Astrocyte of the cerebellum (primary cell): ENCODE results near the gene ZXDC.

Experiments
- DNase-seq: peaks from one replicate; pipeline ENCODE4 v3.0.0-alpha.2; 2011; ENCODE audit warnings: low read depth
- H3K4me3 ChIP-seq: 2 replicates; pipeline ENCODE4 v1.5.1; 2011; ENCODE audit warnings: mild to moderate bottlenecking, low read depth, low read length, moderate library complexity
- in situ Hi-C: cut with HindIII; loops from 2 replicates; pipeline ENCODE4 v1.10.0; 2017; ENCODE audit warnings: low sequenced_read_pairs
- TF ChIP-seq, protein P1 (sequence below): IDR thresholded peaks from 2 replicates; pipeline ENCODE4 v1.5.1; 2012; ENCODE audit warnings: low read length, low read depth, moderate library complexity, mild to moderate bottlenecking; ENCODE audit errors: missing control alignments

Gene ZXDC, protein sequence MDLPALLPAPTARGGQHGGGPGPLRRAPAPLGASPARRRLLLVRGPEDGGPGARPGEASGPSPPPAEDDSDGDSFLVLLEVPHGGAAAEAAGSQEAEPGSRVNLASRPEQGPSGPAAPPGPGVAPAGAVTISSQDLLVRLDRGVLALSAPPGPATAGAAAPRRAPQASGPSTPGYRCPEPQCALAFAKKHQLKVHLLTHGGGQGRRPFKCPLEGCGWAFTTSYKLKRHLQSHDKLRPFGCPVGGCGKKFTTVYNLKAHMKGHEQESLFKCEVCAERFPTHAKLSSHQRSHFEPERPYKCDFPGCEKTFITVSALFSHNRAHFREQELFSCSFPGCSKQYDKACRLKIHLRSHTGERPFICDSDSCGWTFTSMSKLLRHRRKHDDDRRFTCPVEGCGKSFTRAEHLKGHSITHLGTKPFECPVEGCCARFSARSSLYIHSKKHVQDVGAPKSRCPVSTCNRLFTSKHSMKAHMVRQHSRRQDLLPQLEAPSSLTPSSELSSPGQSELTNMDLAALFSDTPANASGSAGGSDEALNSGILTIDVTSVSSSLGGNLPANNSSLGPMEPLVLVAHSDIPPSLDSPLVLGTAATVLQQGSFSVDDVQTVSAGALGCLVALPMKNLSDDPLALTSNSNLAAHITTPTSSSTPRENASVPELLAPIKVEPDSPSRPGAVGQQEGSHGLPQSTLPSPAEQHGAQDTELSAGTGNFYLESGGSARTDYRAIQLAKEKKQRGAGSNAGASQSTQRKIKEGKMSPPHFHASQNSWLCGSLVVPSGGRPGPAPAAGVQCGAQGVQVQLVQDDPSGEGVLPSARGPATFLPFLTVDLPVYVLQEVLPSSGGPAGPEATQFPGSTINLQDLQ

DNA sequence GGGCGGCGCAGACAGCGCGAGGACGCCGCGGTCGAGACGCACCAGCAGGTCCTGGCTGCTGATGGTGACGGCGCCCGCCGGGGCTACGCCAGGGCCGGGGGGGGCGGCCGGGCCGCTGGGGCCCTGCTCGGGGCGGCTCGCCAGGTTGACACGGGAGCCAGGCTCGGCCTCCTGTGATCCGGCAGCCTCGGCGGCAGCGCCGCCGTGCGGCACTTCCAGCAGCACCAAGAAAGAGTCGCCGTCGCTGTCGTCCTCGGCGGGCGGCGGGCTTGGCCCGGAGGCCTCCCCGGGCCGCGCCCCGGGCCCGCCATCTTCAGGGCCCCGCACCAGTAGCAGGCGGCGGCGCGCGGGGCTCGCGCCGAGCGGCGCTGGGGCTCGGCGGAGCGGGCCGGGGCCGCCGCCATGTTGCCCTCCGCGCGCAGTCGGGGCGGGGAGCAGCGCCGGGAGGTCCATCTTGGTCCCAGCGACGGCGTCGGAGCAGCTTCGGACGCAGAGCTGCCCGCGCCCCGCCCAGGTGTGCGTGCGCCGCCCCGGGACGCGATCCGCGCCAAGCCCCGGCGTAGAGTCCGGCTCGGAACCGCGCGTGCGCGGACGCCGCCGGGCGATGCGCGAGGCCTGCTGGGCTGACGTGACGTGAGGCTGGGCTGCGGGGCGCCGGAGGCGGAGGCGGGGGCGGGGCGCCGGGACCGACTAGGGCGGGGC is at the start of gene ZXDC:
ZXDC (minus strand) TSS at position 479 of the 702 bp plus-strand sequence; CDS start at position 453, 26 bp downstream.
- in situ Hi-C loops, result no loop called here
- peak within 1 kb of the TSS; percentile 66 for H3K4me3 ChIP-seq
- DNase-seq, result peak; percentile 82
- TF ChIP-seq, protein P1, sequence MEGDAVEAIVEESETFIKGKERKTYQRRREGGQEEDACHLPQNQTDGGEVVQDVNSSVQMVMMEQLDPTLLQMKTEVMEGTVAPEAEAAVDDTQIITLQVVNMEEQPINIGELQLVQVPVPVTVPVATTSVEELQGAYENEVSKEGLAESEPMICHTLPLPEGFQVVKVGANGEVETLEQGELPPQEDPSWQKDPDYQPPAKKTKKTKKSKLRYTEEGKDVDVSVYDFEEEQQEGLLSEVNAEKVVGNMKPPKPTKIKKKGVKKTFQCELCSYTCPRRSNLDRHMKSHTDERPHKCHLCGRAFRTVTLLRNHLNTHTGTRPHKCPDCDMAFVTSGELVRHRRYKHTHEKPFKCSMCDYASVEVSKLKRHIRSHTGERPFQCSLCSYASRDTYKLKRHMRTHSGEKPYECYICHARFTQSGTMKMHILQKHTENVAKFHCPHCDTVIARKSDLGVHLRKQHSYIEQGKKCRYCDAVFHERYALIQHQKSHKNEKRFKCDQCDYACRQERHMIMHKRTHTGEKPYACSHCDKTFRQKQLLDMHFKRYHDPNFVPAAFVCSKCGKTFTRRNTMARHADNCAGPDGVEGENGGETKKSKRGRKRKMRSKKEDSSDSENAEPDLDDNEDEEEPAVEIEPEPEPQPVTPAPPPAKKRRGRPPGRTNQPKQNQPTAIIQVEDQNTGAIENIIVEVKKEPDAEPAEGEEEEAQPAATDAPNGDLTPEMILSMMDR, result peak; percentile 26

GRCh38 chr3:126525091-126525852 is 49.6 kb upstream of the ZXDC start:
- DNase-seq, result no peak
- in situ Hi-C loops, result loop anchor here (10.0 kb wide), 2 partner anchors 150 to 930 kb away; no protein-coding TSS in a partner anchor
- H3K4me3 ChIP-seq, result no peak overlapping the region
- TF ChIP-seq, protein P1, result no peak

GRCh38 chr3:126524429-126524988 is 48.8 kb upstream of the ZXDC start:
- peak overlapping the region; percentile 26 for H3K4me3 ChIP-seq
- in situ Hi-C loops, result loop anchor here (10.0 kb wide), 2 partner anchors 150 to 930 kb away; no protein-coding TSS in a partner anchor
- TF ChIP-seq, protein P1, result no peak
- DNase-seq, result no peak

DNA sequence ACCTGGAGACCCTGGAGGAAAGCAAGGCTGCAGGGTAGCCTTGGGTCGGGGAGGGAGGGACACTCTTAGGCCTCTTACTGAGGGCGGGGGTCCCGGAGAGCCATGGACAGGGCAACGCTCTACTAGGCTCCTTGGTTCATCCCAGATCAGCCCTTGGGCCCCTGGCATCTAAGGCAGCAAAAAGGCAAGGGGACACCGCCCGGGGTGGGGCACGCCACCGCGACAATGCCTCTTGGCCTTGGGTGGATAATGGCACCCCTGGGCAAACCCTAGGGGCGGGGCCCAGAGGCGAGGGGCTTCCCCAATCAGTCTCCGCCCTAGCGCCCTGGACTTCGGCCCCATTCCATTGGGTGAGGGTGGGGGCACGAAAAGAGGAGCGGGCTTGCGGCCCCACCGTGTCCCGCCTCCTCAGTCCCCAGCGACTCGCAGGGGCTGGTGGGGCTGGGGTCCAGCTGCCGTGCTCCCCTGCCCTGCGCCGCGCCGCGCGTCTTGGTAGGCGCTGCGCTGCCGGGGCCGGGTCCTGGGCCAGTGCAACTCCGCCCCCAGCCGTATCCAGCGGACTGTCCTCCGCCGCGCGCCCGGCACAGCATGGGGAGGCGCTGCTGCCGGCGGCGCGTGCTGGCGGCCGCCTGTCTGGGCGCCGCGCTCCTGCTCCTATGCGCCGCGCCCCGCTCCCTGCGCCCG is 48.2 kb upstream of the ZXDC start, which contains the start of gene CHST13:
CHST13 (plus strand) TSS at position 411 of the 684 bp plus-strand sequence; CDS start at position 589, 178 bp downstream.
- peak within 1 kb of the TSS; percentile 26 for H3K4me3 ChIP-seq
- TF ChIP-seq, protein P1, result no peak
- no peak for DNase-seq
- in situ Hi-C loops, result loop anchor here (10.0 kb wide), 2 partner anchors 151 to 931 kb away; no protein-coding TSS in a partner anchor

GRCh38 chr3:126522363-126522788 is 46.7 kb upstream of the ZXDC start:
- TF ChIP-seq, protein P1, result peak; percentile 88
- in situ Hi-C loops, result loop anchor here (10.0 kb wide), 2 partner anchors 152 to 932 kb away; no protein-coding TSS in a partner anchor
- H3K4me3 ChIP-seq, result no peak overlapping the region
- DNase-seq, result peak; percentile 11
